ENCODE measurements around the gene VPS26C.

GRCh38 chr21:37195610-37196009, 71.5 kb downstream of the VPS26C start:
- TF ChIP-seq NRF1 (IDR thresholded peaks at IDR 0.05; ENCODE audit: low read depth, low read length): no peak
- TF ChIP-seq CTCF (IDR thresholded peaks at IDR 0.05): no peak
- no peak for TF ChIP-seq YY1 (IDR thresholded peaks at IDR 0.05; ENCODE audit: low read depth)
- TF ChIP-seq NFIC (IDR thresholded peaks at IDR 0.05; ENCODE audit: borderline replicate concordance): no peak
- no peak for TF ChIP-seq RFX5 (IDR thresholded peaks at IDR 0.05; ENCODE audit: low read length)
- TF ChIP-seq SIN3A (IDR thresholded peaks at IDR 0.05; ENCODE audit: borderline replicate concordance, low read depth, low read length): no peak
- TF ChIP-seq POLR2AphosphoS5 (IDR thresholded peaks at IDR 0.05; ENCODE audit: low read depth, low read length): no peak
- no peak for TF ChIP-seq JUND (IDR thresholded peaks at IDR 0.05)
- TF ChIP-seq ELF1 (IDR thresholded peaks at IDR 0.05): no peak
- TF ChIP-seq, protein P1, sequence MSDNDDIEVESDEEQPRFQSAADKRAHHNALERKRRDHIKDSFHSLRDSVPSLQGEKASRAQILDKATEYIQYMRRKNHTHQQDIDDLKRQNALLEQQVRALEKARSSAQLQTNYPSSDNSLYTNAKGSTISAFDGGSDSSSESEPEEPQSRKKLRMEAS (IDR thresholded peaks at IDR 0.05; ENCODE audit: low read depth): no peak

All from SK-N-SH (cell line).